Type B pancreatic cell (in vitro differentiated cells): ENCODE data around the gene TBC1D24. TPM values are rescaled to one million over a fixed set of nuclear protein-coding genes. Genes with fewer than 3 reads are reported as not detected.

Experiments used
- DNase-seq: peaks from one replicate; pipeline ENCODE4 v3.0.0; 2021; ENCODE audit warnings: mixed read lengths; ENCODE audit not compliant: unreplicated experiment; ENCODE audit errors: extremely low spot score
- H3K27ac Mint-ChIP-seq: 2 replicates; pipeline ENCODE4 v1.8.0; 2021; ENCODE audit warnings: mild to moderate bottlenecking, mixed read lengths
- H3K27me3 Mint-ChIP-seq: 2 replicates; pipeline ENCODE4 v1.8.0; 2021; ENCODE audit warnings: mixed read lengths
- H3K36me3 Mint-ChIP-seq: 2 replicates; pipeline ENCODE4 v1.8.0; 2021; ENCODE audit warnings: mixed read lengths
- H3K4me1 Mint-ChIP-seq: one replicate; pipeline ENCODE4 v1.8.0; 2021; ENCODE audit warnings: mixed read lengths; ENCODE audit not compliant: unreplicated experiment
- H3K4me3 Mint-ChIP-seq: 2 replicates; pipeline ENCODE4 v1.8.0; 2021; ENCODE audit warnings: mild to moderate bottlenecking, mixed read lengths
- H3K9me3 Mint-ChIP-seq: 2 replicates; pipeline ENCODE4 v1.8.0; 2021; ENCODE audit warnings: mixed read lengths
- CTCF ChIP-seq: fragments of 200-600 bp; sonication (generic); conservative IDR thresholded peaks from 2 replicates; pipeline ENCODE4 v1.5.0; 2021; ENCODE audit warnings: antibody characterized with exemption, mild to moderate bottlenecking
- total RNA-seq: library from RNA; stranded (reverse); gene quantifications from 2 replicates; pipeline ENCODE4 v1.2.1, GENCODE V29; 2021; ENCODE audit warnings: low replicate concordance

TBC1D24 gene
- total RNA-seq, 1 donor from 2014 or later: 22.1 TPM

- Mint-ChIP-seq H3K4me1 (no peaks in the 10 kb centered on the region), H3K36me3 (no peaks in the 10 kb centered on the region), H3K27me3 (no peaks in the 10 kb centered on the region), H3K9me3 (no peaks in the 10 kb centered on the region), H3K27ac (peak overlapping the region; percentile 59), H3K4me3 (no peak overlapping the region)
- peak; percentile 24 for TF ChIP-seq CTCF
- DNase-seq: peak; percentile 71
These were observed 54.4 kb downstream of the TBC1D24 start for GRCh38 chr16:2529061-2529931.

GRCh38 chr16:2529961-2530628 is 55.2 kb downstream of the TBC1D24 start:
- Mint-ChIP-seq H3K9me3 (no peaks in the 10 kb centered on the region), H3K36me3 (no peaks in the 10 kb centered on the region), H3K27me3 (no peaks in the 10 kb centered on the region), H3K27ac (peak overlapping the region; percentile 78), H3K4me1 (no peaks in the 10 kb centered on the region), H3K4me3 (no peak overlapping the region)
- DNase-seq: no peak
- no peak for TF ChIP-seq CTCF

- no peaks in the 10 kb centered on the region for H3K9me3 Mint-ChIP-seq
- peak overlapping the region; percentile 98 for H3K4me3 Mint-ChIP-seq
- no peaks in the 10 kb centered on the region for H3K4me1 Mint-ChIP-seq
- H3K27me3 Mint-ChIP-seq: no peaks in the 10 kb centered on the region
- no peak for DNase-seq
- no peaks in the 10 kb centered on the region for H3K36me3 Mint-ChIP-seq
- peak overlapping the region; percentile 99 for H3K27ac Mint-ChIP-seq
- TF ChIP-seq CTCF: no peak
These were observed 55.8 kb downstream of the TBC1D24 start for GRCh38 chr16:2530629-2531318.

GRCh38 chr16:2531371-2531695 is 56.4 kb downstream of the TBC1D24 start, which contains the start of gene CEMP1:
Gene CEMP1, minus strand, starts transcription at chr16:2531408. Its CDS starts 335 bp downstream, at chr16:2531073.
- no peaks in the 10 kb centered on the region for H3K9me3 Mint-ChIP-seq
- peak within 1 kb of the TSS; percentile 98 for H3K4me3 Mint-ChIP-seq
- peak within 1 kb of the TSS; percentile 99 for H3K27ac Mint-ChIP-seq
- no peak for DNase-seq
- no peak for TF ChIP-seq CTCF
- peaks cover 4% of the 10 kb centered on the region for H3K4me1 Mint-ChIP-seq
- no peaks in the 10 kb centered on the region for H3K36me3 Mint-ChIP-seq
- H3K27me3 Mint-ChIP-seq: no peaks in the 10 kb centered on the region

GRCh38 chr16:2531696-2532493 is 57.0 kb downstream of the TBC1D24 start:
- no peaks in the 10 kb centered on the region for H3K36me3 Mint-ChIP-seq
- no peaks in the 10 kb centered on the region for H3K9me3 Mint-ChIP-seq
- H3K27me3 Mint-ChIP-seq: no peaks in the 10 kb centered on the region
- TF ChIP-seq CTCF: no peak
- DNase-seq: peak; percentile 97
- H3K4me1 Mint-ChIP-seq: peaks cover 7% of the 10 kb centered on the region
- peak overlapping the region; percentile 99 for H3K27ac Mint-ChIP-seq
- H3K4me3 Mint-ChIP-seq: peak overlapping the region; percentile 98
